HG03095 (cell line): Measurements from ENCODE around the gene PARL.

Experiments
- ATAC-seq: cut with Tn5 transposase; IDR thresholded peaks from one replicate; pipeline ENCODE4 v1.9.1; 2021; ENCODE audit warnings: moderate library complexity; ENCODE audit not compliant: unreplicated experiment

The PARL gene

GRCh38 chr3:183884427-183885296 is at the start of gene PARL:
Gene PARL (minus strand): TSS chr3:183884880. CDS start chr3:183884846, 34 bp downstream.
- ATAC-seq, result peak; percentile 99

GRCh38 chr3:183933160-183933559 is 48.5 kb upstream of the PARL start:
- ATAC-seq, result no peak

- ATAC-seq, result no peak
Measured at GRCh38 chr3:183931881-183932280, 47.2 kb upstream of the PARL start.

GRCh38 chr3:183930086-183930485 is 45.4 kb upstream of the PARL start:
- ATAC-seq, result no peak

GRCh38 chr3:183927059-183927458 is 42.4 kb upstream of the PARL start:
- no peak for ATAC-seq

GRCh38 chr3:183924956-183925355 is 40.3 kb upstream of the PARL start:
- no peak for ATAC-seq

- no peak for ATAC-seq
Measured at GRCh38 chr3:183924543-183924942, 39.9 kb upstream of the PARL start.

- ATAC-seq, result no peak
Measured at GRCh38 chr3:183922421-183922820, 37.7 kb upstream of the PARL start.

- no peak for ATAC-seq
Measured at GRCh38 chr3:183921096-183921495, 36.4 kb upstream of the PARL start.

- no peak for ATAC-seq
Measured at GRCh38 chr3:183920416-183920815, 35.7 kb upstream of the PARL start.

GRCh38 chr3:183918178-183918577 is 33.5 kb upstream of the PARL start:
- ATAC-seq, result no peak

- ATAC-seq, result no peak
Measured at GRCh38 chr3:183917776-183918175, 33.1 kb upstream of the PARL start.

- no peak for ATAC-seq
Measured at GRCh38 chr3:183914856-183915255, 30.2 kb upstream of the PARL start.

- ATAC-seq, result no peak
Measured at GRCh38 chr3:183913580-183913920, 28.9 kb upstream of the PARL start.

GRCh38 chr3:183912895-183913579 is 28.4 kb upstream of the PARL start:
- ATAC-seq, result no peak

GRCh38 chr3:183911763-183912506 is 27.3 kb upstream of the PARL start:
- no peak for ATAC-seq

- no peak for ATAC-seq
Measured at GRCh38 chr3:183911087-183911486, 26.4 kb upstream of the PARL start.

- ATAC-seq, result no peak
Measured at GRCh38 chr3:183909030-183909600, 24.4 kb upstream of the PARL start.

- no peak for ATAC-seq
Measured at GRCh38 chr3:183907911-183908331, 23.2 kb upstream of the PARL start.

GRCh38 chr3:183907176-183907575 is 22.5 kb upstream of the PARL start:
- no peak for ATAC-seq

GRCh38 chr3:183906234-183906921 is 21.7 kb upstream of the PARL start:
- ATAC-seq, result no peak
